ENCODE measurements around the gene CNDP2.

The CNDP2 gene

GRCh38 chr18:74508821-74509225 is 12.7 kb downstream of the CNDP2 start:
- TF ChIP-seq CTCF (IDR thresholded peaks at IDR 0.05; ENCODE audit: low read depth, low read length, poor library complexity, severe bottlenecking) (no peak), EZH2phosphoT487 (IDR thresholded peaks at IDR 0.05; ENCODE audit: borderline replicate concordance, low read length) (no peak)
- H3K79me2 ChIP-seq (ENCODE audit: control insufficient read depth, low read length): peaks cover 12% of the 10 kb centered on the region
- H3F3A ChIP-seq (ENCODE audit: control insufficient read depth, insufficient read depth): no peaks in the 10 kb centered on the region
- H3K4me2 ChIP-seq (ENCODE audit: low read length): no peak overlapping the region
- no peaks in the 10 kb centered on the region for H3K9me3 ChIP-seq (ENCODE audit: control insufficient read depth, insufficient read depth, low read length)
- H3K4me1 ChIP-seq (ENCODE audit: control insufficient read depth, low read length): no peaks in the 10 kb centered on the region
- no peaks in the 10 kb centered on the region; the same call in 1 of the 2 replicates for H4K20me1 ChIP-seq (ENCODE audit: control insufficient read depth, insufficient read depth, low read depth, low read length)
- H3K27me3 ChIP-seq (ENCODE audit: control insufficient read depth, low read length): no peaks in the 10 kb centered on the region
- H3K9me2 ChIP-seq (replicated peaks; ENCODE audit: control insufficient read depth, low read length): no peaks in the 10 kb centered on the region
- H3K4me3 ChIP-seq (ENCODE audit: low read length): no peak overlapping the region
- H3K36me3 ChIP-seq (ENCODE audit: control insufficient read depth, low read length): peaks cover 90% of the 10 kb centered on the region
- H3K27ac ChIP-seq (ENCODE audit: low read depth, low read length): no peak overlapping the region

GRCh38 chr18:74509856-74510769 is 13.9 kb downstream of the CNDP2 start:
- H3K9me2 ChIP-seq (replicated peaks; ENCODE audit: control insufficient read depth, low read length): no peaks in the 10 kb centered on the region
- H3K27ac ChIP-seq (ENCODE audit: low read depth, low read length): no peak overlapping the region
- H4K20me1 ChIP-seq (ENCODE audit: control insufficient read depth, insufficient read depth, low read depth, low read length): 0 out of 2 replicates have a peak, but pooled peaks cover 3% of the 10 kb centered on the region
- TF ChIP-seq CTCF (IDR thresholded peaks at IDR 0.05; ENCODE audit: low read depth, low read length, poor library complexity, severe bottlenecking) (no peak), EZH2phosphoT487 (IDR thresholded peaks at IDR 0.05; ENCODE audit: borderline replicate concordance, low read length) (no peak)
- no peak overlapping the region for H3K4me2 ChIP-seq (ENCODE audit: low read length)
- 0 out of 2 replicates have a peak, but pooled peaks cover 5% of the 10 kb centered on the region for H3K79me2 ChIP-seq (ENCODE audit: control insufficient read depth, low read length)
- peaks cover 89% of the 10 kb centered on the region for H3K36me3 ChIP-seq (ENCODE audit: control insufficient read depth, low read length)
- no peaks in the 10 kb centered on the region for H3K9me3 ChIP-seq (ENCODE audit: control insufficient read depth, insufficient read depth, low read length)
- no peaks in the 10 kb centered on the region for H3F3A ChIP-seq (ENCODE audit: control insufficient read depth, insufficient read depth)
- H3K27me3 ChIP-seq (ENCODE audit: control insufficient read depth, low read length): no peaks in the 10 kb centered on the region
- H3K4me1 ChIP-seq (ENCODE audit: control insufficient read depth, low read length): no peaks in the 10 kb centered on the region
- H3K4me3 ChIP-seq (ENCODE audit: low read length): no peak overlapping the region

GRCh38 chr18:74510770-74511095 is 14.6 kb downstream of the CNDP2 start:
- H4K20me1 ChIP-seq (ENCODE audit: control insufficient read depth, insufficient read depth, low read depth, low read length): 0 out of 2 replicates have a peak, but pooled peaks cover 3% of the 10 kb centered on the region
- H3K9me2 ChIP-seq (replicated peaks; ENCODE audit: control insufficient read depth, low read length): no peaks in the 10 kb centered on the region
- 0 out of 2 replicates have a peak, but pooled peaks cover 5% of the 10 kb centered on the region for H3K79me2 ChIP-seq (ENCODE audit: control insufficient read depth, low read length)
- H3K4me2 ChIP-seq (ENCODE audit: low read length): no peak overlapping the region
- TF ChIP-seq CTCF (IDR thresholded peaks at IDR 0.05; ENCODE audit: low read depth, low read length, poor library complexity, severe bottlenecking) (no peak), EZH2phosphoT487 (IDR thresholded peaks at IDR 0.05; ENCODE audit: borderline replicate concordance, low read length) (no peak)
- H3K9me3 ChIP-seq (ENCODE audit: control insufficient read depth, insufficient read depth, low read length): no peaks in the 10 kb centered on the region
- H3F3A ChIP-seq (ENCODE audit: control insufficient read depth, insufficient read depth): no peaks in the 10 kb centered on the region
- H3K36me3 ChIP-seq (ENCODE audit: control insufficient read depth, low read length): peaks cover 89% of the 10 kb centered on the region
- H3K27ac ChIP-seq (ENCODE audit: low read depth, low read length): no peak overlapping the region
- H3K27me3 ChIP-seq (ENCODE audit: control insufficient read depth, low read length): no peaks in the 10 kb centered on the region
- H3K4me3 ChIP-seq (ENCODE audit: low read length): no peak overlapping the region
- H3K4me1 ChIP-seq (ENCODE audit: control insufficient read depth, low read length): no peaks in the 10 kb centered on the region

Data from DOHH2 (cell line).